HS-27A (cell line): Measurements from ENCODE around the gene ZNF148.

ENCODE experiments used
- DNase-seq: peaks from one replicate; pipeline ENCODE4 v3.0.0-alpha.2; 2012; ENCODE audit warnings: low read depth, missing footprints

ZNF148 gene

GRCh38 chr3:125332504-125332903, 42.6 kb downstream of the ZNF148 start:
- DNase-seq: no peak

DNA sequence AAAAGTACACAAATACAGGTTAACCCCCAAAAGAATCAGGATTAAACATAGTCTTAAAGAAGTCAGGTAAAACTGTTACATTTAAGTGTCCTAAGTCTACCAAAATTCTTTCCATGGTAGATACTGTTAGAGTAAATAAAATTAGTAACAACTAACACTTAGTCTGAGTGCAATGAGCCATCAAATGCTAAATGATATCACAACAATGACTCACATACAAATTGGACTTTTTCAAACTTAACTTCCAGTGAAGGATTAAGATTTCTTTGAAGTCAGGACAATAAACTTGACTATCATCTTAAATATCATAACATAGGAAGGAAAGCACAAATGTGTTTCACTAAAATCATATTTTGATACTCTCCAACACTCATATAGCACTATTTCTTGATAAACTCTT, 43.9 kb downstream of the ZNF148 start:
- no peak for DNase-seq

GRCh38 chr3:125326957-125327356, 48.2 kb downstream of the ZNF148 start:
- no peak for DNase-seq

DNA sequence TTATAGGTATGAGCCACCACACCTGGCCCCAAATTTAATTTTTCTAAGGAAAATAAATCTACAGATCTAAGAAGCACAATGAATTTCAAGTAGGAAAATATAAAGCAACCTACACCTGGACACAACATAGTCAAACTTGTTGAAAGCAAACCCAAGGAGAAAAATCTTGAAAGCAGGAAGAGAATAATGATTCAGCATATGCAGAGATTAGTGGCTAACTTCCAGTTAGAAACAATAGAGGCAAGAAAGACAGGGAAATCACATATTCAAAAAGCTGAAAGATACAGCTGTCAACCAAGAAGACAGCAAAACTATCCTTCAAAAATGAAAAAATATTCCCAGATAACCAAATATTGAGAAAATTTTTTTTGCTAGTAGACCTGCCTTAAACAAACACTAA, 49.4 kb downstream of the ZNF148 start:
- no peak for DNase-seq

DNA sequence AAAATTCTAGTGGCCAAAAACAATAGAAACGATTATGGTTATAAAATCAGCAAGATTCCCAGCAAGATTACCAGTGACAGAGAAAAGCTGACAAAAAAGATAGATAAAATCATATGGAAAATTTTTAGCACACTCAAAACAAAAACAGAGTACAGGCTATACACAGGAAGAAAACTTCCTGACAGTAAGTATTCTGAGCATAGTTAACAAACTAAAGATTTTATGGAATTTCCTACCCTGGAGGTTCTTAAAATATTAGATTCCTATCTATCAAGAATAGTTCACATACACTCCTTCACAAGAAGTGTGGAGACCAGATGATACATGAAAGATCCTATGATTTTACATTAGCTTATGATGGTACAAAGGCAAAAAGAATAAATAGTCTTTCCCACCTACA, 50.8 kb downstream of the ZNF148 start:
- DNase-seq: no peak

DNA sequence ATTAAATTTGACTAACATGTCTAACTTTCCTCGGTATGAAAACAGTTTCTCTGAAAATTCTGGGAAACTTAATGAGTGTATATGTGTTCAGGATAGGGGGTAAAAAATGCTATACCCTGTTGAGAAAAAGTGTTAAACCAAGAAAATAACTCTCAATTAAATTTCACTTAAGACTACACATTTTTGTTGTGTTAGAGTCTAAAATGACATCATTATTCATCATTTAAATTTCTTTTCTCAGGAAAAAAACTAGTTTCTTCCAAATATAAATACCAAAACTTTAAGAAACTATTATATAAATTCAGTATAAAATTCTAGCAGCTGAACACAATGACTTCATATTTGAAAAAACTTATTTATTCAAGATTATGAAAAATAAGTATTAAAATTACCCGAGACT, 52.2 kb downstream of the ZNF148 start:
- no peak for DNase-seq

DNA sequence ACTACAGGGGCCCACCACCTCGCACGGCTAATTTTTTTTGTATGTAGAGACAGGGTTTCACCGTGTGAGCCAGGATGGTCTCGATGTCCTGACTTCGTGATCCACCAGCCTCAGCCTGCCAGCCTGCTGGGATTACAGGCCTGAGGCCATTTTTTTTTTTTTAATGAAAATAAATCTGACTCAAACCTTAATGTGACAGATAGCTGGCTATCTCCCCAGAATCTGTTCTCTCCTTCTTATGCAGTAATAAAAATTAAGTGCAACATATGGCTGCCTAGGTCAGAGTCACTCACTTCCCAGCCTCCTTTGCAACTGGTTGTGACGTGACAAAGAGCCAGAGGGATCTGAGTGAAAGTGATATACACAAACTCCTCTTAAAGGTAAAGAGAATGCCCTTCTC, 53.0 kb downstream of the ZNF148 start:
- DNase-seq: no peak

- DNase-seq: no peak
Measured at GRCh38 chr3:125319765-125320164, 55.4 kb downstream of the ZNF148 start.

GRCh38 chr3:125318871-125319270, 56.3 kb downstream of the ZNF148 start:
- no peak for DNase-seq

- no peak for DNase-seq
Measured at GRCh38 chr3:125318167-125318865, 56.8 kb downstream of the ZNF148 start.

GRCh38 chr3:125317761-125318160, 57.4 kb downstream of the ZNF148 start:
- DNase-seq: no peak

- no peak for DNase-seq
Measured at GRCh38 chr3:125316949-125317348, 58.2 kb downstream of the ZNF148 start.

- DNase-seq: no peak
Measured at GRCh38 chr3:125316246-125316645, 58.9 kb downstream of the ZNF148 start.

DNA sequence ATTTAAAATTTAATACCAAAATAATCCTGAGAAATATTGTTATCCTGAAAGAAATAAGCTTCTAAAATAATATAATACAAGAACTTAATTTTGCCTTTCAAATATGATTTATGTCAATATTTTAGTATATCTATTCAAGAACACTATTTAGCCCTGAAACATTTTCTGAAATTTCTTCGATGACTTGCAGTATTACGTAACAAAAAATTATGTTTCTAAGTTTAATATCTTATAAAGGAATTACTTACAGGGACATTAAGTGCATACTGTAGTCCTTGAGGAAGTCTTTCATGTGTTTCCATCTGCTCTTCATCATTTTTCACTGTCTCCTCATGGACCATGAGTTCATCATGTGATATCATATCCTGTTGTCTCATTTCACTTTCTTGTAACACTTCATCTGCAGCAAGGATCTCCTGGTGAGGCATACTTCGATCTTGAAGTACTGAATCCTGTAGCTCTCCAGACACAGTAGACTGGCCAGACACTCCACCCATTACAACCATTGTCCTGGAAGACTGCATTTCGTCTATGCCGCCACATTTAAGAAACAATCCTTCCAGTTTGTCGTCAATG, 62.0 kb downstream of the ZNF148 start:
- no peak for DNase-seq

DNA sequence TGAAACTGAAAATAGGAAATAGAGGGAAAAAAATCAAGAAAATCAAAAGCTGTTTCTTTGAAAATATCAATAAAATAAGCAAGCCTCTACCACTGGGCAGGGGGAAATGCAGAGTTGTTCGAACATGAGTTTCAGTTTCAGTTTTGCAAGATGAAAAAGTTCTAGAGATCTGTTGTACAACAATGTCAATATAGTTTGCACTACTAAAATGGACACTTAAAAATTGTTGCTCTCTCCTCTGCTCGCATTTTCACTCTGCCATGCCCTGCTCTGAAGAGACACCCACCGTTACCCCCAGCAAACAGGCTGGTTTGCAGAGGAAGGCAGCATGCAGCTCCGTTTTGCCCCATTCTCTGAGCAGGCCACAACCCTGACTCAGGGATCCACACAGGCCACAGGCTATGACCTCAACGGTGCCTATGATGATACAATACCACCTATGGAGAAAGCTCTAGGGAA, 64.5 kb downstream of the ZNF148 start:
- no peak for DNase-seq

DNA sequence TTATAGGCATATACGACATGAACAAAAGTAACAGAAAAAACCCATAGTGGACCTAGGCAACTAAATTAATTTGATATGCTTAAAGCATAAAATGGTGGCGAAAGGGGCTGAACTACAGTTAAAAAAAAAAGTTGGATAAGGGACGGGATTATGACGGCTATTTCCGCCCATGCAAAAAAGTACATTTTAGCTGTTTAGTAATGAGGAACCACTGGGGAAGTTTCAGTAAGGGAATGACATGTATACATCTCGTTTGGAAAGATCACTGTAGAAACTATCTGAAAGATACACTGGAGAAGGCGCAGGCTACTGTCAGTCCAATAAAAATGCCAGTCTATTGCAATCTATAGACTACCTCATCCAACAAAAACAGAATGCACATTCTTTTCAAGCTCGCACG, 65.6 kb downstream of the ZNF148 start:
- no peak for DNase-seq

- no peak for DNase-seq
Measured at GRCh38 chr3:125306620-125307019, 68.5 kb downstream of the ZNF148 start.

DNA sequence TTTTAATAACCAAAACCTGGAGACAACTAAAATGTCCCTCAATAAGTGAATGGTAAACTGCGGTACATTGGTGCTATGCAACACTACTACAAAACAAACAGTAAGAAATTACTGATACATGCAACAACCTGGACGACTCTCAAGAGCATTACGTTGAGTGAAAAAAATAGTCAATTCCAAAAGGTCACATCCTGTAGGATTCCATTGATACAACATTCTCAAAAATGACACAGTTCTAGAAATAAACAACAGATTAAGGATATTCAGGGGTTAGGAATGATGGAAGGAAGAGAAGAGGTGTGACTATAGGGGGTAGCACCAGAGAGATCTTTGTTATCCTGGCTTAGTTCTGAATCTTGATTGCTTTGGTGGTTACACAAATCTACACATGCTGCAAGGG, 72.2 kb downstream of the ZNF148 start:
- DNase-seq: no peak

- DNase-seq: peak; percentile 62
Measured at GRCh38 chr3:125300416-125300815, 74.7 kb downstream of the ZNF148 start.

DNA sequence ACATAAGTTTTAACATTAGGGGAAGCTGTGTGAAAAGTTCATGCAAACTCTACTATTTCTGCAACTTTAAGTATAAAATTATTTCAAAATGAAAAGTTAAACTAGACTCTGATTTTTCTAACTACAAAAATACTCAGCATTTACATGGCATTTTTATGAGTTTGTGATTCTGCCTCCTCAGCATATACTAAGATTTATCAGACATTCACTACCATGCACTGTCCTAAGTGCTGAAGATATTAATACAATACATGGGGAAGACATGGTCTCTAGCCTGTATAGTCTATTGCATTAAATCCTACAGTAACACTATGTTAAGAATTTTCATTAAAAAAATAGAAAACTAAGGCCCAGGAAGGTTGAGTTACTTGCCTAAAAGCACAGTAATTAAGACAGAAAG, 80.7 kb downstream of the ZNF148 start:
- no peak for DNase-seq

DNA sequence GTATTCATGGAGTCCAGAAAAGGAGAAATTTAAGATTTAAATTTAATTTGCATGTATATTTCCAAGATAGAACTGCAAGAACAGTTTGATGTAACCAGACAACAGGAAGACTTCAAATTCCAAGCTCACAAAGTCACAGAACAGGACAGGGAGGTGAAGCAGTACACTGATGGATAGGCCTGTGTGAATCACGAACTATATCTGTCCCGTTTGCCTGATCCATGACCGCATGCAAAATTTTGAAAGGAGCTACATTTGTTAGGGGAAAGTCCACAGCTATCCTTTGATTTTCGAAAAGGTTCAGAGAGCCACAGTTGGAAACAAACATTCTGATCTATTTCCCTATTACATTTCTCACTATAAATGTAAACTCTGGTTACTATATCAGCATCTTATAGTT, 83.1 kb downstream of the ZNF148 start:
- no peak for DNase-seq

- no peak for DNase-seq
Measured at GRCh38 chr3:125289429-125289981, 85.6 kb downstream of the ZNF148 start.

GRCh38 chr3:125287248-125287647, 87.9 kb downstream of the ZNF148 start:
- DNase-seq: no peak

- DNase-seq: no peak
Measured at GRCh38 chr3:125281381-125281780, 93.7 kb downstream of the ZNF148 start.
